Astrocyte (in vitro differentiated cells and primary cell): Measurements from ENCODE around the gene POU1F1. TPM values are rescaled to one million over a fixed set of nuclear protein-coding genes. Genes with fewer than 3 reads are reported as not detected.

ENCODE experiments used
- DNase-seq: peaks from one replicate; pipeline ENCODE4 v3.0.0-alpha.2; 2010; ENCODE audit warnings: low read depth
- FAIRE-seq: peaks from 2 replicates; lab custom pipeline; 2011; peaks lifted over from hg19 to GRCh38; lab: Jason Lieb, UNC
- H2AFZ ChIP-seq: 2 replicates; pipeline ENCODE4 v1.6.0; 2012; ENCODE audit warnings: low read depth, low read length, inconsistent platforms
- H3K27ac ChIP-seq: 2 replicates; pipeline ENCODE4 v1.5.1; 2011; ENCODE audit warnings: low read depth, low read length, inconsistent platforms
- H3K27me3 ChIP-seq: 2 replicates; pipeline ENCODE4 v1.6.0; 2011; ENCODE audit warnings: low read length, inconsistent platforms; ENCODE audit not compliant: insufficient read depth
- H3K36me3 ChIP-seq: 2 replicates; pipeline ENCODE4 v1.5.1; 2011; ENCODE audit warnings: low read length, inconsistent platforms; ENCODE audit not compliant: insufficient read depth
- H3K4me1 ChIP-seq: 2 replicates; pipeline ENCODE4 v1.5.1; 2011; ENCODE audit warnings: low read length, inconsistent platforms; ENCODE audit not compliant: insufficient read depth
- H3K4me2 ChIP-seq: 2 replicates; pipeline ENCODE4 v1.6.0; 2012; ENCODE audit warnings: low read length, inconsistent platforms
- H3K4me3 ChIP-seq: 2 replicates; pipeline ENCODE4 v1.5.1; 2011; ENCODE audit warnings: low read depth, mild to moderate bottlenecking, low read length, inconsistent platforms; ENCODE audit not compliant: insufficient read depth
- H3K79me2 ChIP-seq: 2 replicates; pipeline ENCODE4 v1.6.0; 2012; ENCODE audit warnings: mild to moderate bottlenecking, low read length, inconsistent platforms; ENCODE audit not compliant: insufficient read depth
- H3K9ac ChIP-seq: 2 replicates; pipeline ENCODE4 v1.6.0; 2012; ENCODE audit warnings: mild to moderate bottlenecking, low read length, inconsistent platforms
- H3K9me3 ChIP-seq: 2 replicates; pipeline ENCODE4 v1.5.1; 2012; ENCODE audit warnings: low read depth, mild to moderate bottlenecking, low read length, inconsistent platforms; ENCODE audit not compliant: insufficient read depth
- H4K20me1 ChIP-seq: 2 replicates; pipeline ENCODE4 v1.6.0; 2012; ENCODE audit warnings: low read length, inconsistent platforms; ENCODE audit not compliant: insufficient read depth
- H3K27ac Mint-ChIP-seq: one replicate; pipeline ENCODE4 v1.8.0; 2021; ENCODE audit warnings: mild to moderate bottlenecking, mixed read lengths; ENCODE audit not compliant: unreplicated experiment
- H3K27me3 Mint-ChIP-seq: one replicate; pipeline ENCODE4 v1.8.0; 2021; ENCODE audit warnings: low read depth, mixed read lengths; ENCODE audit not compliant: unreplicated experiment
- H3K36me3 Mint-ChIP-seq: one replicate; pipeline ENCODE4 v1.8.0; 2021; ENCODE audit warnings: low read depth, mixed read lengths; ENCODE audit not compliant: unreplicated experiment
- H3K4me1 Mint-ChIP-seq: one replicate; pipeline ENCODE4 v1.8.0; 2021; ENCODE audit warnings: low read depth, mixed read lengths; ENCODE audit not compliant: unreplicated experiment
- H3K4me3 Mint-ChIP-seq: one replicate; pipeline ENCODE4 v1.8.0; 2021; ENCODE audit warnings: mild to moderate bottlenecking, moderate library complexity, mixed read lengths; ENCODE audit not compliant: unreplicated experiment
- H3K9me3 Mint-ChIP-seq: one replicate; pipeline ENCODE4 v1.8.0; 2021; ENCODE audit warnings: mild to moderate bottlenecking, mixed read lengths; ENCODE audit not compliant: unreplicated experiment
- EZH2 ChIP-seq: IDR thresholded peaks from 2 replicates; pipeline ENCODE4 v1.6.1; 2012; ENCODE audit warnings: mild to moderate bottlenecking, low read length, inconsistent platforms; ENCODE audit not compliant: insufficient read depth
- total RNA-seq: library from RNA; stranded (reverse); gene quantifications from 2 replicates; pipeline ENCODE4 v1.2.1, GENCODE V29; 2021
- TF ChIP-seq, protein P1 (sequence below): IDR thresholded peaks from 2 replicates; pipeline ENCODE4 v1.5.1; 2011; ENCODE audit warnings: low read depth, mild to moderate bottlenecking, inconsistent platforms, low read length, moderate library complexity; ENCODE audit not compliant: insufficient read depth

The POU1F1 gene
- total RNA-seq, 1 donor from 2014 or later, result not detected

DNA sequence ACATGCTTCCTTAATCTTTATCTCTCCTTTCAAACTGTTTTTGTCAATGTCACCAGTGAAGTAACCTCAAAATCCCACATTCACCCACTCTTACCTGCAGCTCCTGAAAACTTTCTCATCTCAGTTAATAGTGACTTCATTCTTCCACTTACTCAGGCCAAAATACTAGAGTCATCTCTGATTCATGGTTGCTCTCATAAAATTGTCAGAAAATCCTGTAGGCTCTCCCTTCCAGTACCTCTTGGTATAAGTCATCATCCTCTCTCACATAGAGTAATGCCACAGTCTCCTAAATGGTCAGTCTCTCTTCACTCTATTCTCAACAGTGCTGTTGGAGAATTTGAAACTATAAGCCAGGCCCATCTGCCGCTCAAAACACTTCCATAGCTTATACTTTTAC is 34.9 kb upstream of the POU1F1 start:
- Histone ChIP-seq H3K36me3 (no peaks in the 10 kb centered on the region), H3K27ac (no peak overlapping the region), H3K9me3 (no peaks in the 10 kb centered on the region), H3K4me3 (no peak overlapping the region), H3K4me1 (no peaks in the 10 kb centered on the region), H3K4me2 (no peak overlapping the region), H4K20me1 (no peaks in the 10 kb centered on the region), H3K9ac (no peak overlapping the region), H3K27me3 (no peaks in the 10 kb centered on the region), H2AFZ (no peak overlapping the region), H3K79me2 (no peaks in the 10 kb centered on the region)
- TF ChIP-seq, protein P1, sequence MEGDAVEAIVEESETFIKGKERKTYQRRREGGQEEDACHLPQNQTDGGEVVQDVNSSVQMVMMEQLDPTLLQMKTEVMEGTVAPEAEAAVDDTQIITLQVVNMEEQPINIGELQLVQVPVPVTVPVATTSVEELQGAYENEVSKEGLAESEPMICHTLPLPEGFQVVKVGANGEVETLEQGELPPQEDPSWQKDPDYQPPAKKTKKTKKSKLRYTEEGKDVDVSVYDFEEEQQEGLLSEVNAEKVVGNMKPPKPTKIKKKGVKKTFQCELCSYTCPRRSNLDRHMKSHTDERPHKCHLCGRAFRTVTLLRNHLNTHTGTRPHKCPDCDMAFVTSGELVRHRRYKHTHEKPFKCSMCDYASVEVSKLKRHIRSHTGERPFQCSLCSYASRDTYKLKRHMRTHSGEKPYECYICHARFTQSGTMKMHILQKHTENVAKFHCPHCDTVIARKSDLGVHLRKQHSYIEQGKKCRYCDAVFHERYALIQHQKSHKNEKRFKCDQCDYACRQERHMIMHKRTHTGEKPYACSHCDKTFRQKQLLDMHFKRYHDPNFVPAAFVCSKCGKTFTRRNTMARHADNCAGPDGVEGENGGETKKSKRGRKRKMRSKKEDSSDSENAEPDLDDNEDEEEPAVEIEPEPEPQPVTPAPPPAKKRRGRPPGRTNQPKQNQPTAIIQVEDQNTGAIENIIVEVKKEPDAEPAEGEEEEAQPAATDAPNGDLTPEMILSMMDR, result no peak
- TF ChIP-seq EZH2, result no peak
- no peaks in the 10 kb centered on the region for H3K9me3 Mint-ChIP-seq
- no peaks in the 10 kb centered on the region for H3K27me3 Mint-ChIP-seq
- FAIRE-seq, result no peak
- no peak overlapping the region for H3K27ac Mint-ChIP-seq
- peak; percentile 41 for DNase-seq
- H3K4me1 Mint-ChIP-seq, result peaks cover 4% of the 10 kb centered on the region
- H3K4me3 Mint-ChIP-seq, result no peak overlapping the region
- no peaks in the 10 kb centered on the region for H3K36me3 Mint-ChIP-seq

- no peak for FAIRE-seq
- no peaks in the 10 kb centered on the region for H3K9me3 Mint-ChIP-seq
- no peak overlapping the region for H3K27ac Mint-ChIP-seq
- H3K9ac ChIP-seq, result no peak overlapping the region
- no peak overlapping the region for H3K4me3 ChIP-seq
- no peaks in the 10 kb centered on the region for H3K27me3 Mint-ChIP-seq
- no peak overlapping the region for H3K27ac ChIP-seq
- no peaks in the 10 kb centered on the region for H3K79me2 ChIP-seq
- H3K4me3 Mint-ChIP-seq, result no peak overlapping the region
- no peaks in the 10 kb centered on the region for H4K20me1 ChIP-seq
- no peak overlapping the region for H3K4me2 ChIP-seq
- peak; percentile 4 for DNase-seq
- H2AFZ ChIP-seq, result no peak overlapping the region
- H3K36me3 ChIP-seq, result no peaks in the 10 kb centered on the region
- H3K4me1 ChIP-seq, result no peaks in the 10 kb centered on the region
- no peaks in the 10 kb centered on the region for H3K36me3 Mint-ChIP-seq
- H3K4me1 Mint-ChIP-seq, result peaks cover 4% of the 10 kb centered on the region
- H3K27me3 ChIP-seq, result no peaks in the 10 kb centered on the region
- TF ChIP-seq, protein P1, result no peak
- no peak for TF ChIP-seq EZH2
- no peaks in the 10 kb centered on the region for H3K9me3 ChIP-seq
These were observed 33.2 kb upstream of the POU1F1 start for GRCh38 chr3:87309601-87310000.

DNA sequence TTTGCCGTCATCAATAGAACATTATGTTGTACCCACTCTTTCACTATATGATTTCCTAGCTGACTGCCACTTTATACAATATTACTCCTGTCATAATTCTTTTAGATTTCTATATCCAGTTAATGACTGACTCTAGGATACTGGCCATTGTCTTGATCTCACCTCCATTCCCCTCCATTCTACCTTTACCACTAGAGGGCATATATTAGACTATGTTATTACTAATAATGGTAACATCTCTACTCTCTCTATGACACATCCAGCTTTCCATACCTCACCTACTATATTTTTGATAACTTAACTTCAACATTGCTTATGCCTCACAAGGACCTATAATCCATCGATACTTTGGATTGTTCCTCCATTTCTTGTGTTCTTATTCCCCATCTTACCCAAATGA is 31.4 kb upstream of the POU1F1 start:
- Mint-ChIP-seq H3K27ac (no peak overlapping the region), H3K27me3 (no peaks in the 10 kb centered on the region), H3K4me1 (peaks cover 4% of the 10 kb centered on the region), H3K36me3 (no peaks in the 10 kb centered on the region), H3K9me3 (no peaks in the 10 kb centered on the region), H3K4me3 (no peak overlapping the region)
- Histone ChIP-seq H3K9me3 (no peaks in the 10 kb centered on the region), H4K20me1 (no peaks in the 10 kb centered on the region), H3K79me2 (no peaks in the 10 kb centered on the region), H3K9ac (no peak overlapping the region), H3K36me3 (no peaks in the 10 kb centered on the region), H3K4me1 (no peaks in the 10 kb centered on the region), H3K4me2 (no peak overlapping the region), H3K27me3 (no peaks in the 10 kb centered on the region), H3K27ac (no peak overlapping the region), H2AFZ (no peak overlapping the region), H3K4me3 (no peak overlapping the region)
- no peak for FAIRE-seq
- TF ChIP-seq, protein P1, result peak; percentile 6
- no peak for TF ChIP-seq EZH2
- no peak for DNase-seq
